ENCODE measurements around the gene FEM1B. TPM values are rescaled to one million over a fixed set of nuclear protein-coding genes. Genes with fewer than 3 reads are reported as not detected.

Gene FEM1B
- total RNA-seq, 4 donors from 2014 or later, result 53.1 to 71.5 (median 56.5) TPM

DNA sequence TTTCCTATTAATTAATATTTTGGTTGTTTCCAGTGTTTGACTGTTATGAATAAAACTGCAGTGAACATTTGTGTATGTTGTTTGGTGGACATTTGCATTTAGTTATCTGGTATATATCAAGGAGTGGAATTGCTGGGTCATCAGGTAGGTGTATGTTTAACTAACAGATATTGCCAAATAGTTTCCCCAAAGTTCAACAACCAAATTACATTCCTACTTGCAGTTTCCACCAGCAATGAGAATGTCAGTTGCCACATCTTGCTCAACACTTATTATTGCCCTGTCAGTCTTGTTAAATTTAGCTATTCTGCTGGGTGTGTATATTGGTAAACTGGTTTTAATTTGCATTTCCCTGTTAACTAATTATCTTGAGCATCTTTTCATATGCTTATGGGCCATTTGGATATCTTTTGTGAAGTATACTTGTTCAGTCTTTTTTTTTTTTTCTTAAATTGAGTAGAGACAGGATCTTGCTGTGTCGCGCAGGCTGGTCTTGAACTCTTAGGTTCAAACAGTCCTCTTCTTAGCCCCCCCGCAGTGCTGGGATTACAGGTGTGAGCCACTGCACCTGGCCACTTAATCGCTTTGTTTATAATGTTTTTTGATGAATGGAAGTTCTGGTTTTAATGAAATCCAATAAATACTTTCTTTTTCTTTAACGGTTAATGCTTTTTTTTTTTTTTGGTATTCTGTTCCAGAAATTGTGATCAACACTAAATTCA is 7.9 kb downstream of the FEM1B start:
- H3K4me1 ChIP-seq, result peaks cover 63 to 99% (median 98%) of the 10 kb centered on the region in 4 donors
- H3K27ac ChIP-seq (replicated peaks in 1 of 4), result peak overlapping the region in 3 of 4 donors; percentile 27 to 99 (median 44)
- peaks cover 8 to 27% (median 20%) of the 10 kb centered on the region in 4 donors for H3K36me3 ChIP-seq
- TF ChIP-seq EP300 (IDR thresholded peaks at IDR 0.05) (no peak), POLR2AphosphoS5 (IDR thresholded peaks at IDR 0.05) (no peak), POLR2A (IDR thresholded peaks at IDR 0.05; ENCODE audit: low read depth) (no peak)
- TF ChIP-seq, protein P1, sequence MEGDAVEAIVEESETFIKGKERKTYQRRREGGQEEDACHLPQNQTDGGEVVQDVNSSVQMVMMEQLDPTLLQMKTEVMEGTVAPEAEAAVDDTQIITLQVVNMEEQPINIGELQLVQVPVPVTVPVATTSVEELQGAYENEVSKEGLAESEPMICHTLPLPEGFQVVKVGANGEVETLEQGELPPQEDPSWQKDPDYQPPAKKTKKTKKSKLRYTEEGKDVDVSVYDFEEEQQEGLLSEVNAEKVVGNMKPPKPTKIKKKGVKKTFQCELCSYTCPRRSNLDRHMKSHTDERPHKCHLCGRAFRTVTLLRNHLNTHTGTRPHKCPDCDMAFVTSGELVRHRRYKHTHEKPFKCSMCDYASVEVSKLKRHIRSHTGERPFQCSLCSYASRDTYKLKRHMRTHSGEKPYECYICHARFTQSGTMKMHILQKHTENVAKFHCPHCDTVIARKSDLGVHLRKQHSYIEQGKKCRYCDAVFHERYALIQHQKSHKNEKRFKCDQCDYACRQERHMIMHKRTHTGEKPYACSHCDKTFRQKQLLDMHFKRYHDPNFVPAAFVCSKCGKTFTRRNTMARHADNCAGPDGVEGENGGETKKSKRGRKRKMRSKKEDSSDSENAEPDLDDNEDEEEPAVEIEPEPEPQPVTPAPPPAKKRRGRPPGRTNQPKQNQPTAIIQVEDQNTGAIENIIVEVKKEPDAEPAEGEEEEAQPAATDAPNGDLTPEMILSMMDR (IDR thresholded peaks at IDR 0.05), result no peak
- H3K9me3 ChIP-seq, result no peaks in the 10 kb centered on the region
- H3K27me3 ChIP-seq, result no peaks in the 10 kb centered on the region
- no peak for DNase-seq (ENCODE audit: extremely low spot score)
- 75% methylated on average over 5 of the region's 5 CpGs for WGBS
- H3K4me3 ChIP-seq, result no peak overlapping the region
- intact Hi-C loops (cut with DNase I), result no loop called here

DNA sequence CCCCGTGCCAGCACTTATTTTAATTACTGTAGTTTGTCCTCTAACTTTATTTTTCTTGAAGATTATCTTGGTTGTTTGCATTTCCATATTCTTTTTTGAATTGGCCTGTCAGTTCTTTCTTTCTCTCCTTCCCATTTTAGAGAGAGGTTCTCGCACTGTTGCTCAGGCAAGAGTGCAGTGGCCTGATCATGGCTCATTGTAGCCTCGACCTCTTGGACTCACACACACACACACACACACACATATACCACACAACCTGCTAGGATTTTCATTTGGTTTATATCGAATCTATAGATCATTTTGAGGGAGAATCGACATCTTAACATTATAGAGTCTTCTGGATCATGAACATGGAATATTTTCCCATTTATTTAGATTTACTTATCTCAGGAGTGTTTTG is 8.7 kb downstream of the FEM1B start:
- Histone ChIP-seq H3K27ac (replicated peaks in 1 of 4) (peak overlapping the region in 2 of 4 donors; percentile 4 to 99), H3K4me1 (peaks cover 56 to 99% (median 98%) of the 10 kb centered on the region in 4 donors), H3K4me3 (no peak overlapping the region), H3K27me3 (no peaks in the 10 kb centered on the region), H3K36me3 (peaks cover 8 to 36% (median 26%) of the 10 kb centered on the region in 4 donors), H3K9me3 (no peaks in the 10 kb centered on the region)
- 73% methylated on average over 5 of the region's 5 CpGs for whole genome bisulfite sequencing
- no peak for DNase-seq (ENCODE audit: extremely low spot score)
- intact Hi-C loops (cut with DNase I), result no loop called here
- TF ChIP-seq POLR2AphosphoS5 (IDR thresholded peaks at IDR 0.05), result no peak
- TF ChIP-seq, protein P1 (IDR thresholded peaks at IDR 0.05), result no peak
- TF ChIP-seq POLR2A (IDR thresholded peaks at IDR 0.05; ENCODE audit: low read depth), result no peak
- no peak for TF ChIP-seq EP300 (IDR thresholded peaks at IDR 0.05)

DNA sequence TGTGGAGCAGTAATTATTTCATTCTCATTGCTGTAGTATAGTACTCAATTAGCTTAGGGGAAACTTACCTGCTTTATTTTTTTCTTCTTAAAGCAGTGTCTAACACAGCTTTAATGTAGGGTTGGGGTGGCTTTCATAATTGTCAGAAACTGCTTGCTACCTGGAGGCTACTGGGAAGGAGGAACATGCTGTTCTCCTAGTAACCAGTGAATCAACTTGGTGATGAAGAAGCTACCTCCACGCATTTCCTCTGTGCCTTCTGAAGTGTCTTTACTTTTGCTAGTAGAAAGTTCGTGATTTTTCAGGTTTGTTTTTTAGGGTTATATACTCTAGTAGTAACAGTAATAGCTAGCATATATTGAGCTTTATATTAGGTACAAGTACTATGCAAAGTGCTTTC is 11.5 kb downstream of the FEM1B start:
- no peaks in the 10 kb centered on the region for H3K27me3 ChIP-seq
- H3K4me3 ChIP-seq, result no peak overlapping the region
- TF ChIP-seq POLR2AphosphoS5 (IDR thresholded peaks at IDR 0.05) (no peak), EP300 (IDR thresholded peaks at IDR 0.05) (no peak), POLR2A (IDR thresholded peaks at IDR 0.05; ENCODE audit: low read depth) (no peak)
- TF ChIP-seq, protein P1 (IDR thresholded peaks at IDR 0.05), result no peak
- no peak for DNase-seq (ENCODE audit: extremely low spot score)
- H3K36me3 ChIP-seq, result peaks cover 8 to 41% (median 26%) of the 10 kb centered on the region in 4 donors
- peak overlapping the region in 2 of 4 donors; percentile 3 to 56 for H3K27ac ChIP-seq (replicated peaks in 1 of 4)
- peaks cover 38 to 99% (median 96%) of the 10 kb centered on the region in 4 donors for H3K4me1 ChIP-seq
- intact Hi-C loops (cut with DNase I), result no loop called here
- H3K9me3 ChIP-seq, result no peaks in the 10 kb centered on the region
- 85% methylated on average over 2 of the region's 2 CpGs for WGBS

DNA sequence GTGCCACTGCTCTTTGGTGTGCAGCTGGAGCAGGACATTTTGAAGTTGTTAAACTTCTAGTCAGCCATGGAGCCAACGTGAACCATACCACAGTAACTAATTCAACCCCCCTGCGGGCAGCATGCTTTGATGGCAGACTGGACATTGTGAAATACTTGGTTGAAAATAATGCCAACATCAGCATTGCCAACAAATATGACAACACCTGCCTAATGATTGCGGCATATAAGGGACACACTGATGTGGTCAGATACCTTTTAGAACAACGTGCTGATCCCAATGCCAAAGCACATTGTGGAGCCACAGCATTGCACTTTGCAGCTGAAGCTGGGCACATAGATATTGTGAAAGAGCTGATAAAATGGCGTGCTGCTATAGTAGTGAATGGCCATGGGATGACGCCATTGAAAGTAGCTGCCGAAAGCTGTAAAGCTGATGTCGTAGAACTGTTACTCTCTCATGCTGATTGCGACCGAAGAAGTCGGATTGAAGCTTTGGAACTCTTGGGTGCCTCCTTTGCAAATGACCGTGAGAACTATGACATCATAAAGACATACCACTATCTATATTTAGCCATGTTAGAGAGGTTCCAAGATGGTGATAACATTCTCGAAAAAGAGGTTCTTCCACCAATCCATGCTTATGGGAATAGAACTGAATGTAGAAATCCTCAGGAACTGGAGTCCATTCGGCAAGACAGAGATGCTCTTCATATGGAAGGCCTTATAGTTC is 12.2 kb downstream of the FEM1B start:
- TF ChIP-seq, protein P1 (IDR thresholded peaks at IDR 0.05), result no peak
- TF ChIP-seq POLR2AphosphoS5 (IDR thresholded peaks at IDR 0.05) (no peak), POLR2A (IDR thresholded peaks at IDR 0.05; ENCODE audit: low read depth) (no peak), EP300 (IDR thresholded peaks at IDR 0.05) (no peak)
- Histone ChIP-seq H3K9me3 (no peaks in the 10 kb centered on the region), H3K27me3 (no peaks in the 10 kb centered on the region), H3K36me3 (peaks cover 8 to 33% (median 21%) of the 10 kb centered on the region in 4 donors), H3K4me1 (peaks cover 34 to 100% (median 97%) of the 10 kb centered on the region in 4 donors), H3K27ac (replicated peaks in 1 of 4) (peak overlapping the region in 2 of 4 donors; percentile 3 to 56), H3K4me3 (no peak overlapping the region)
- intact Hi-C loops (cut with DNase I), result no loop called here
- 90% methylated on average over 14 of the region's 14 CpGs for WGBS
- DNase-seq (ENCODE audit: extremely low spot score), result no peak

Measured in esophagus muscularis mucosa (tissue), 4 donors.